22Rv1 (cell line): ENCODE results near the gene OVOL2.

ENCODE experiments used
- ZFX ChIP-seq: fragments of 450-650 bp; IDR thresholded peaks from 2 replicates; pipeline ENCODE4 v1.6.1; 2017; ENCODE audit warnings: antibody characterized with exemption, borderline replicate concordance
- TF ChIP-seq, protein P1 (sequence below): fragments of 450-650 bp; IDR thresholded peaks from 2 replicates; pipeline ENCODE4 v1.5.1; 2017; ENCODE audit warnings: mild to moderate bottlenecking

DNA sequence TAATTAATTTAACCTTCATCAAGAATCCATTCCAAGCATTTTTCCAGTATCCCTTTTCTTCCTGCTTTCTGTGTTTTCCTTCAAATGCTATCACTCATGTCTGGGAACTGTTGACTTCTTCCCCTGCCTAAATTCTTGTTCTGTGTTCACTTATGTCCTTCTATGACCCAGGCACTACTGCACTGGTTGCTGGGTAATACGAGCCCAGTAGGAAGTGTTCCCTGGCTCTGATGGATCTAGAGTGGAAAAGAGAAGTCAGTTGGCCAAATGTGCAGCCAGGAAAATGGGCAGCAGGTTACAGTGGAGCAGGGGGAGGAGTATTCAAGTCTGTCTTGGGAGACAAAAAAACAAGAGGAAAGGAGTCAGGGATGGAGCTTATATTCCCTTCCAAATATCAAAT lies 7.1 kb downstream of the OVOL2 start:
- TF ChIP-seq, protein P1, sequence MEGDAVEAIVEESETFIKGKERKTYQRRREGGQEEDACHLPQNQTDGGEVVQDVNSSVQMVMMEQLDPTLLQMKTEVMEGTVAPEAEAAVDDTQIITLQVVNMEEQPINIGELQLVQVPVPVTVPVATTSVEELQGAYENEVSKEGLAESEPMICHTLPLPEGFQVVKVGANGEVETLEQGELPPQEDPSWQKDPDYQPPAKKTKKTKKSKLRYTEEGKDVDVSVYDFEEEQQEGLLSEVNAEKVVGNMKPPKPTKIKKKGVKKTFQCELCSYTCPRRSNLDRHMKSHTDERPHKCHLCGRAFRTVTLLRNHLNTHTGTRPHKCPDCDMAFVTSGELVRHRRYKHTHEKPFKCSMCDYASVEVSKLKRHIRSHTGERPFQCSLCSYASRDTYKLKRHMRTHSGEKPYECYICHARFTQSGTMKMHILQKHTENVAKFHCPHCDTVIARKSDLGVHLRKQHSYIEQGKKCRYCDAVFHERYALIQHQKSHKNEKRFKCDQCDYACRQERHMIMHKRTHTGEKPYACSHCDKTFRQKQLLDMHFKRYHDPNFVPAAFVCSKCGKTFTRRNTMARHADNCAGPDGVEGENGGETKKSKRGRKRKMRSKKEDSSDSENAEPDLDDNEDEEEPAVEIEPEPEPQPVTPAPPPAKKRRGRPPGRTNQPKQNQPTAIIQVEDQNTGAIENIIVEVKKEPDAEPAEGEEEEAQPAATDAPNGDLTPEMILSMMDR, result no peak
- TF ChIP-seq ZFX, result no peak
